A549 (cell line): ENCODE measurements around the gene GRID1. TPM values are rescaled to one million over a fixed set of nuclear protein-coding genes. Genes with fewer than 3 reads are reported as not detected.

ENCODE experiments used
- ATAC-seq, 2 experiments: fragments of 200-7000 bp in 1 of 2; fragments of >200 bp in 1 of 2; cut with Nextera tagmentation in 1 of 2; cut with Tn5 transposase in 1 of 2; 3 replicates each; pipeline versions ENCODE4 v1.8.0 to v1.9.1; 2018 to 2020; ENCODE audit warnings: mild to moderate bottlenecking in 1 of 2, moderate library complexity in 1 of 2
- CTCF ChIA-PET: fragments of 300-600 bp; sonication (Branson Sonifier 250); formaldehyde crosslinking; extraction: SDS; loops from one replicate; lab custom pipeline; 2021; ENCODE audit warnings: antibody characterized with exemption, inconsistent platforms; lab: Yijun Ruan, JAX
- POLR2A ChIA-PET: fragments of 350-600 bp; formaldehyde crosslinking; extraction: SDS; loops from one replicate; lab custom pipeline; 2021; ENCODE audit warnings: antibody characterized with exemption, inconsistent platforms; lab: Yijun Ruan, JAX
- DNase-seq, 2 experiments: peaks; one replicate each; pipeline versions ENCODE4 v3.0.0 to v3.0.0-alpha.2; 2011 to 2016; ENCODE audit warnings: low read depth in 1 of 2, low spot score in 1 of 2
- FAIRE-seq: peaks from 2 replicates; lab custom pipeline; 2011; peaks lifted over from hg19 to GRCh38; lab: Jason Lieb, UNC
- H3K27ac ChIP-seq, 2 experiments: fragments of >200 bp; sonication (Bioruptor Twin); formaldehyde crosslinking; 3 replicates each; pipeline ENCODE4 v1.5.1; 2016 to 2017
- H3K4me1 ChIP-seq: fragments of >200 bp; sonication (Bioruptor Twin); formaldehyde crosslinking; 3 replicates; pipeline ENCODE4 v1.6.1; 2016
- H3K4me2 ChIP-seq: fragments of >200 bp; sonication (Bioruptor Twin); formaldehyde crosslinking; 3 replicates; pipeline ENCODE4 v1.6.1; 2016
- H3K4me3 ChIP-seq: fragments of >200 bp; sonication (Bioruptor Twin); formaldehyde crosslinking; 3 replicates; pipeline ENCODE4 v1.5.1; 2016
- H3K9me3 ChIP-seq: fragments of >200 bp; sonication (Bioruptor Twin); formaldehyde crosslinking; 3 replicates; pipeline ENCODE4 v1.6.1; 2016
- BHLHE40 ChIP-seq: IDR thresholded peaks from 2 replicates; pipeline ENCODE4 v1.6.1; 2012; ENCODE audit warnings: low read depth, low read length, inconsistent platforms
- EHF ChIP-seq: fragments of 250-450 bp; sonication (Bioruptor Pico); IDR thresholded peaks from 2 replicates; pipeline ENCODE4 v1.5.0; 2020; ENCODE audit warnings: mild to moderate bottlenecking
- EHMT2 ChIP-seq: fragments of 200-600 bp; sonication (generic); IDR thresholded peaks from 2 replicates; pipeline ENCODE4 v1.6.1; 2016; ENCODE audit warnings: antibody characterized with exemption, low read depth, mild to moderate bottlenecking, moderate library complexity
- ESRRA ChIP-seq: fragments of 150-350 bp; IDR thresholded peaks from 2 replicates; pipeline ENCODE4 v1.6.1; 2014; ENCODE audit warnings: mild to moderate bottlenecking, low read length, borderline replicate concordance
- FOSL2 ChIP-seq, 2 experiments: fragments of 450-650 bp in 1 of 2; fragments of >200 bp in 1 of 2; sonication (Bioruptor Twin) in 1 of 2; formaldehyde crosslinking; IDR thresholded peaks; 2 replicates each; pipeline versions ENCODE4 v1.5.0 to v1.6.1; 2016 to 2020; ENCODE audit warnings: mild to moderate bottlenecking in 1 of 2, moderate library complexity in 1 of 2
- FOXS1 ChIP-seq: fragments of 250-450 bp; sonication (Bioruptor Pico); IDR thresholded peaks from 2 replicates; pipeline ENCODE4 v1.5.0; 2020; ENCODE audit warnings: mild to moderate bottlenecking, moderate library complexity
- HOXA7 ChIP-seq: fragments of 250-450 bp; sonication (Bioruptor Pico); IDR thresholded peaks from 2 replicates; pipeline ENCODE4 v1.5.0; 2020; ENCODE audit warnings: mild to moderate bottlenecking, moderate library complexity
- HOXB13 ChIP-seq: fragments of 250-450 bp; sonication (Bioruptor Pico); IDR thresholded peaks from 2 replicates; pipeline ENCODE4 v1.5.0; 2020; ENCODE audit warnings: low read depth, mild to moderate bottlenecking, moderate library complexity
- JUN ChIP-seq, 2 experiments: fragments of >200 bp; sonication (Bioruptor Twin); formaldehyde crosslinking; IDR thresholded peaks; 2 replicates in 1 of 2; 3 replicates in 1 of 2; pipeline ENCODE4 v1.6.1; 2016 to 2017
- JUNB ChIP-seq: fragments of >200 bp; sonication (Bioruptor Twin); formaldehyde crosslinking; IDR thresholded peaks from 2 replicates; pipeline ENCODE4 v1.6.1; 2016
- MYC ChIP-seq: IDR thresholded peaks from 2 replicates; pipeline ENCODE4 v1.6.1; 2012; ENCODE audit warnings: mild to moderate bottlenecking, inconsistent platforms, low read length, improper control_type of control experiment, borderline replicate concordance
- NFE2L2 ChIP-seq: fragments of 150-350 bp; conservative IDR thresholded peaks from 2 replicates; pipeline ENCODE4 v1.6.1; 2014; ENCODE audit warnings: low read length
- NPAS2 ChIP-seq: fragments of 250-450 bp; sonication (Bioruptor Pico); IDR thresholded peaks from 2 replicates; pipeline ENCODE4 v1.8.0; 2022; ENCODE audit warnings: mild to moderate bottlenecking, moderate library complexity, borderline replicate concordance
- NR3C1 ChIP-seq: fragments of >200 bp; sonication (Bioruptor Twin); formaldehyde crosslinking; IDR thresholded peaks from 3 replicates; pipeline ENCODE4 v1.6.1; 2017
- PHF8 ChIP-seq: fragments of 200-600 bp; sonication (generic); IDR thresholded peaks from 2 replicates; pipeline ENCODE4 v1.6.1; 2016; ENCODE audit warnings: low read depth, mild to moderate bottlenecking, antibody characterized with exemption, moderate library complexity, borderline replicate concordance
- POLR2A ChIP-seq: IDR thresholded peaks from 2 replicates; pipeline ENCODE4 v1.6.1; 2012; ENCODE audit warnings: mild to moderate bottlenecking, low read length
- RAD21 ChIP-seq, 2 experiments: fragments of >200 bp in 1 of 2; sonication (Bioruptor Twin) in 1 of 2; formaldehyde crosslinking in 1 of 2; IDR thresholded peaks in 1 of 2; conservative IDR thresholded peaks in 1 of 2; 2 replicates in 1 of 2; 3 replicates in 1 of 2; pipeline ENCODE4 v1.6.1; 2012 to 2018; ENCODE audit warnings: inconsistent platforms in 1 of 2
- RARB ChIP-seq: fragments of 250-450 bp; sonication (Bioruptor Pico); IDR thresholded peaks from 2 replicates; pipeline ENCODE4 v1.8.0; 2021; ENCODE audit warnings: mild to moderate bottlenecking, moderate library complexity
- RNF2 ChIP-seq: fragments of 200-600 bp; sonication (generic); IDR thresholded peaks from 2 replicates; pipeline ENCODE4 v1.6.1; 2016; ENCODE audit warnings: low read depth, mild to moderate bottlenecking, antibody characterized with exemption, moderate library complexity, borderline replicate concordance
- SREBF2 ChIP-seq: fragments of 450-650 bp; IDR thresholded peaks from 2 replicates; pipeline ENCODE4 v1.6.1; 2014; ENCODE audit warnings: mild to moderate bottlenecking, moderate library complexity
- TP53 ChIP-seq: fragments of 250-450 bp; sonication (Bioruptor Pico); IDR thresholded peaks from 2 replicates; pipeline ENCODE4 v1.5.0; 2021; ENCODE audit warnings: mild to moderate bottlenecking, moderate library complexity
- ZNF302 ChIP-seq: fragments of 250-450 bp; sonication (Bioruptor Pico); IDR thresholded peaks from 2 replicates; pipeline ENCODE4 v1.9.0; 2021; ENCODE audit warnings: inconsistent platforms, mild to moderate bottlenecking, moderate library complexity
- WGBS: methylation state at CpG from one replicate; pipeline ENCODE4 v1.1.6; 2017; ENCODE audit errors: missing lambda C conversion rate; 5-methylcytosine and 5-hydroxymethylcytosine counted together
- polyA plus RNA-seq, 4 experiments: library from polyadenylated mRNA; depleted of rRNA in 3 of 4; stranded (reverse); fragments of >200 nt; fragmentation: RNase III in 1 of 4; extraction: RNeasy Plus Mini Kit Qiagen cat#74134 plus additional on column Dnase treatment in 1 of 4; gene quantifications; 2 replicates in 3 of 4; 3 replicates in 1 of 4; pipeline ENCODE4 v1.2.3, GENCODE V29; 2011 to 2017
- TF ChIP-seq, protein P1 (sequence below): fragments of >200 bp; sonication (Bioruptor Twin); formaldehyde crosslinking; IDR thresholded peaks from 3 replicates; pipeline ENCODE4 v1.5.1; 2016
- TF ChIP-seq, protein P2 (sequence below): IDR thresholded peaks from 2 replicates; pipeline ENCODE4 v1.6.1; 2012; ENCODE audit warnings: low read depth, borderline replicate concordance
- TF ChIP-seq, protein P3 (sequence below): IDR thresholded peaks from 2 replicates; pipeline ENCODE4 v1.6.1; 2012
- TF ChIP-seq, protein P4 (sequence below): fragments of 200-600 bp; sonication (generic); IDR thresholded peaks from 2 replicates; pipeline ENCODE4 v1.6.1; 2016; ENCODE audit warnings: antibody characterized with exemption, mild to moderate bottlenecking, moderate library complexity

GRID1 gene
- polyA plus RNA-seq, 2 of the 4 experiments (the other 2 are of a cell fraction), result 0.14 to 0.30 TPM

DNA sequence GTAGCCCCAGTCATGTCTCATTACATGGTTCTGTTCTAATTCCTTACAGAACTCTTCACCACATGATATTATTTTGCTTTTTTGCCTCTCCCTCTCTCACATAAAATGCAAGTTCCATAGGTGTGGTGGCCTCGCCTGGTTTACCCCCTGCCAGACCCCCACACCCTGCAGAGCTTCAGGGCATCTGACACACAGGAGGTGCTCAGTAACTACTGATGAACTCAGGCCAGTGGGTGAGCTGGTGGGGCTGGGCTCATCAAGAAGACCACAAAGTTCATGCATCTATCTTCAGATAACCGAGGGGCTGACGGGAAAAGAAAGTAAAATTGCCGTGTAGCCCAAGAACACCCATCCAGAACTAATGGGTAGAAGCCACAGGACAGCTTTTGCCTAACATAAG, 253.1 kb downstream of the GRID1 start:
- ChIA-PET CTCF (interaction anchor here (0.8 to 1.2 kb wide), 3 partner anchors 23 to 250 kb away, joined by 3 read pairs; no protein-coding TSS in a partner anchor), POLR2A (no interaction called here)
- no peak for FAIRE-seq

DNA sequence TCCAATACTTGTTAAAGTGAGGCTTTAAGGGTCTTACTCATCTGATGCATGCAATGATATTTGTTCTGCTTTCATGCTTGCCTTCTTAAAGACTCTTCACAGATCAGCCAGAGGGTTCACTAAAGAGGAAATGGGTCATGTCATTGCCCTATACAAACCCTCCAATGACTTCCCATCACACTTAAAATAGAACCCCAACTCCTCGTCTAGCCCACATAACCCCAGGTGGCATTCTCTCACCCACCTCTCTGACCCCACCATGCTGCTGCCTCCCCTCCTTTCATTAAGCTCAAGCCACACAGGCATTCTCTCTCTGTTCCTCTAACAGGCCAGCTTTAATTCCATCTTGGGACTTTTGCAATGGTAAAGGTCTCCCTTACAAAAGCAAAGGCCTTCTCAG, 253.6 kb downstream of the GRID1 start:
- TF ChIP-seq, protein P1, sequence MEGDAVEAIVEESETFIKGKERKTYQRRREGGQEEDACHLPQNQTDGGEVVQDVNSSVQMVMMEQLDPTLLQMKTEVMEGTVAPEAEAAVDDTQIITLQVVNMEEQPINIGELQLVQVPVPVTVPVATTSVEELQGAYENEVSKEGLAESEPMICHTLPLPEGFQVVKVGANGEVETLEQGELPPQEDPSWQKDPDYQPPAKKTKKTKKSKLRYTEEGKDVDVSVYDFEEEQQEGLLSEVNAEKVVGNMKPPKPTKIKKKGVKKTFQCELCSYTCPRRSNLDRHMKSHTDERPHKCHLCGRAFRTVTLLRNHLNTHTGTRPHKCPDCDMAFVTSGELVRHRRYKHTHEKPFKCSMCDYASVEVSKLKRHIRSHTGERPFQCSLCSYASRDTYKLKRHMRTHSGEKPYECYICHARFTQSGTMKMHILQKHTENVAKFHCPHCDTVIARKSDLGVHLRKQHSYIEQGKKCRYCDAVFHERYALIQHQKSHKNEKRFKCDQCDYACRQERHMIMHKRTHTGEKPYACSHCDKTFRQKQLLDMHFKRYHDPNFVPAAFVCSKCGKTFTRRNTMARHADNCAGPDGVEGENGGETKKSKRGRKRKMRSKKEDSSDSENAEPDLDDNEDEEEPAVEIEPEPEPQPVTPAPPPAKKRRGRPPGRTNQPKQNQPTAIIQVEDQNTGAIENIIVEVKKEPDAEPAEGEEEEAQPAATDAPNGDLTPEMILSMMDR, result no peak
- TF ChIP-seq POLR2A, result no peak
- no peak for TF ChIP-seq NR3C1
- TF ChIP-seq ESRRA, result no peak
- no peak for TF ChIP-seq TP53 (CRISPR knock-in tag)
- no peak for TF ChIP-seq ZNF302 (CRISPR knock-in tag)
- no peak for TF ChIP-seq FOSL2 (IDR thresholded peaks at IDR 0.05)
- TF ChIP-seq FOSL2 (CRISPR knock-in tag; IDR thresholded peaks at IDR 0.05), result no peak
- TF ChIP-seq BHLHE40, result no peak
- TF ChIP-seq EHMT2, result no peak
- TF ChIP-seq MYC, result no peak
- TF ChIP-seq EHF (CRISPR knock-in tag), result no peak
- TF ChIP-seq SREBF2, result no peak
- no peak for TF ChIP-seq NFE2L2
- no peak for TF ChIP-seq FOXS1 (CRISPR knock-in tag)
- TF ChIP-seq HOXB13 (CRISPR knock-in tag), result no peak
- ATAC-seq, result no peak
- H3K27ac ChIP-seq, result no peak overlapping the region
- H3K9me3 ChIP-seq, result no peaks in the 10 kb centered on the region
- DNase-seq, result no peak
- no peaks in the 10 kb centered on the region for H3K4me1 ChIP-seq
- 9% methylated on average over 1 of the region's 1 CpG for WGBS
- ChIA-PET CTCF (interaction anchor here (0.8 to 1.2 kb wide), 3 partner anchors 23 to 250 kb away, joined by 3 read pairs; no protein-coding TSS in a partner anchor), POLR2A (no interaction called here)
- H3K4me3 ChIP-seq, result no peak overlapping the region
- no peak for FAIRE-seq
- no peak overlapping the region for H3K4me2 ChIP-seq

More for the DNA sequence above, 253.1 kb downstream of the GRID1 start:
- no peak for ATAC-seq
- TF ChIP-seq RARB (CRISPR knock-in tag) (no peak), NPAS2 (CRISPR knock-in tag) (no peak), RNF2 (no peak), HOXA7 (CRISPR knock-in tag) (no peak), RAD21 (conservative IDR thresholded peaks at IDR 0.05 in 1 of 2, IDR thresholded peaks at IDR 0.05 in 1 of 2) (no peak), JUNB (no peak), HOXB13 (CRISPR knock-in tag) (no peak), JUN (IDR thresholded peaks at IDR 0.05) (no peak), NR3C1 (no peak), PHF8 (no peak), MYC (no peak), EHF (CRISPR knock-in tag) (no peak)
- TF ChIP-seq, protein P2, sequence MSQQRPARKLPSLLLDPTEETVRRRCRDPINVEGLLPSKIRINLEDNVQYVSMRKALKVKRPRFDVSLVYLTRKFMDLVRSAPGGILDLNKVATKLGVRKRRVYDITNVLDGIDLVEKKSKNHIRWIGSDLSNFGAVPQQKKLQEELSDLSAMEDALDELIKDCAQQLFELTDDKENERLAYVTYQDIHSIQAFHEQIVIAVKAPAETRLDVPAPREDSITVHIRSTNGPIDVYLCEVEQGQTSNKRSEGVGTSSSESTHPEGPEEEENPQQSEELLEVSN, result no peak
- TF ChIP-seq, protein P3, sequence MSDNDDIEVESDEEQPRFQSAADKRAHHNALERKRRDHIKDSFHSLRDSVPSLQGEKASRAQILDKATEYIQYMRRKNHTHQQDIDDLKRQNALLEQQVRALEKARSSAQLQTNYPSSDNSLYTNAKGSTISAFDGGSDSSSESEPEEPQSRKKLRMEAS, result no peak
- TF ChIP-seq, protein P4, sequence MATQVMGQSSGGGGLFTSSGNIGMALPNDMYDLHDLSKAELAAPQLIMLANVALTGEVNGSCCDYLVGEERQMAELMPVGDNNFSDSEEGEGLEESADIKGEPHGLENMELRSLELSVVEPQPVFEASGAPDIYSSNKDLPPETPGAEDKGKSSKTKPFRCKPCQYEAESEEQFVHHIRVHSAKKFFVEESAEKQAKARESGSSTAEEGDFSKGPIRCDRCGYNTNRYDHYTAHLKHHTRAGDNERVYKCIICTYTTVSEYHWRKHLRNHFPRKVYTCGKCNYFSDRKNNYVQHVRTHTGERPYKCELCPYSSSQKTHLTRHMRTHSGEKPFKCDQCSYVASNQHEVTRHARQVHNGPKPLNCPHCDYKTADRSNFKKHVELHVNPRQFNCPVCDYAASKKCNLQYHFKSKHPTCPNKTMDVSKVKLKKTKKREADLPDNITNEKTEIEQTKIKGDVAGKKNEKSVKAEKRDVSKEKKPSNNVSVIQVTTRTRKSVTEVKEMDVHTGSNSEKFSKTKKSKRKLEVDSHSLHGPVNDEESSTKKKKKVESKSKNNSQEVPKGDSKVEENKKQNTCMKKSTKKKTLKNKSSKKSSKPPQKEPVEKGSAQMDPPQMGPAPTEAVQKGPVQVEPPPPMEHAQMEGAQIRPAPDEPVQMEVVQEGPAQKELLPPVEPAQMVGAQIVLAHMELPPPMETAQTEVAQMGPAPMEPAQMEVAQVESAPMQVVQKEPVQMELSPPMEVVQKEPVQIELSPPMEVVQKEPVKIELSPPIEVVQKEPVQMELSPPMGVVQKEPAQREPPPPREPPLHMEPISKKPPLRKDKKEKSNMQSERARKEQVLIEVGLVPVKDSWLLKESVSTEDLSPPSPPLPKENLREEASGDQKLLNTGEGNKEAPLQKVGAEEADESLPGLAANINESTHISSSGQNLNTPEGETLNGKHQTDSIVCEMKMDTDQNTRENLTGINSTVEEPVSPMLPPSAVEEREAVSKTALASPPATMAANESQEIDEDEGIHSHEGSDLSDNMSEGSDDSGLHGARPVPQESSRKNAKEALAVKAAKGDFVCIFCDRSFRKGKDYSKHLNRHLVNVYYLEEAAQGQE, result no peak
- TF ChIP-seq, all 56 proteins: peak for 0
- Histone ChIP-seq H3K9me3 (no peaks in the 10 kb centered on the region), H3K27ac (no peak overlapping the region), H3K4me3 (no peak overlapping the region), H3K4me2 (no peak overlapping the region), H3K4me1 (no peaks in the 10 kb centered on the region)
- no peak for DNase-seq
- WGBS, result 26% methylated on average over 4 of the region's 4 CpGs
